ENCODE data around the gene FAM9B.

- TF ChIP-seq POLR2AphosphoS5 (IDR thresholded peaks at IDR 0.05; ENCODE audit: low read depth, low read length) = no peak
- TF ChIP-seq CTCF (IDR thresholded peaks at IDR 0.05) = no peak
Observed at GRCh38 chrX:9071031-9071650, 37.2 kb upstream of the FAM9B start.

All from Panc1 (cell line).